ENCODE data around the gene CAMK1D.

CAMK1D gene

DNA sequence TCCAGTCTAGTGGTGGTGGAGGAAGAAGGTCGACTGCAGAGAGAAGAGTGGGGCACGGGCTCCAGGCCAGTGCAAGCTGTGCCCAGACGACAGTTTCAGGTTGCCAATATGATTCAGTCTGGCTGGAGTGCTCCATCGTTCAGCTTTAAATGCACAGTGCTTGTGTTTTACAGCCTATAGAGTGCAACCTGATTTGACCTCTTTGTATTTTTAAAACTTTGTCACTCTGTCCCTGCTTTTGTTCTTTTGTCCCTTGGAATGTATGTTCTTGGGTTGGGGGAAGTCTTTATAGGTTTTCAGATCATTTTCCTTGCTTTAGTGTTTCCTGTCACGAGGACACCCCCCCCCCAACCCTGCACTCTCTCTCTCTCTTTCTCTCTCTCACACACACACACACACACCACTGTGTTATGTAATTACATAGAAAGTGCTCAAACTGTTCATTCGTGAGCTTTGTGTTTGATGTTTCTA lies 198.0 kb downstream of the CAMK1D start:
- Mint-ChIP-seq H3K4me1 (ENCODE audit: low read depth) (peaks cover 22% of the 10 kb centered on the region), H3K36me3 (ENCODE audit: low read depth) (no peaks in the 10 kb centered on the region), H3K27me3 (no peaks in the 10 kb centered on the region), H3K4me3 (no peak overlapping the region), H3K9me3 (peaks cover 7% of the 10 kb centered on the region), H3K27ac (no peak overlapping the region)
- intact Hi-C loops (cut with micrococcal nuclease), result no loop called here

GRCh38 chr10:12549297-12549696 lies 199.9 kb downstream of the CAMK1D start:
- H3K27me3 Mint-ChIP-seq, result no peaks in the 10 kb centered on the region
- H3K36me3 Mint-ChIP-seq (ENCODE audit: low read depth), result peaks cover 17% of the 10 kb centered on the region
- H3K4me1 Mint-ChIP-seq (ENCODE audit: low read depth), result peaks cover 22% of the 10 kb centered on the region
- intact Hi-C loops (cut with micrococcal nuclease), result no loop called here
- no peak overlapping the region for H3K4me3 Mint-ChIP-seq
- peaks cover 7% of the 10 kb centered on the region for H3K9me3 Mint-ChIP-seq
- no peak overlapping the region for H3K27ac Mint-ChIP-seq

DNA sequence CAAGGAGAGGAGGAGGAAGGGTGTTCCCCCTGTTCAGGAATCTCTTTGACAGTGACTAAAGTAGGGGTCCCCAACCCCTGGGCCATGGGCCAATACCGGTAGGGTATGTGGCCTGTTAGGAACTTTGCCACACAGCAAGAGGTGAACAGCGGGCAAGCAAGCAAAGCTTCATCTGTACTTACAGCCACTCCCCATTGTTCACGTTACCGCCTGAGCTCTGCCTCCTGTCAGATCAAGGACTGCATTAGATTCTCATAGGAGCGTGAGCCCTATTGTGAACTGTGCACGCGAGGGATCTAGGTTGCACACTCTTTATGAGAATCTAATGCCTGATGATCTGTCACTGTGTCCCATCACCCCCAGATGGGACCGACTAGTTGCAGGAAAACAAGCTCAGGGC lies 201.6 kb downstream of the CAMK1D start:
- Mint-ChIP-seq H3K4me1 (ENCODE audit: low read depth) (peaks cover 17% of the 10 kb centered on the region), H3K9me3 (peaks cover 4% of the 10 kb centered on the region), H3K36me3 (ENCODE audit: low read depth) (peaks cover 34% of the 10 kb centered on the region), H3K27me3 (no peaks in the 10 kb centered on the region), H3K27ac (no peak overlapping the region), H3K4me3 (no peak overlapping the region)
- intact Hi-C loops (cut with micrococcal nuclease), result no loop called here

- Mint-ChIP-seq H3K36me3 (ENCODE audit: low read depth) (peaks cover 50% of the 10 kb centered on the region), H3K27ac (no peak overlapping the region), H3K27me3 (no peaks in the 10 kb centered on the region), H3K4me1 (ENCODE audit: low read depth) (peaks cover 6% of the 10 kb centered on the region), H3K9me3 (no peaks in the 10 kb centered on the region), H3K4me3 (no peak overlapping the region)
- intact Hi-C loops (cut with micrococcal nuclease), result no loop called here
These were observed 206.7 kb downstream of the CAMK1D start for GRCh38 chr10:12556039-12556438.

- Mint-ChIP-seq H3K27me3 (no peaks in the 10 kb centered on the region), H3K36me3 (ENCODE audit: low read depth) (peaks cover 29% of the 10 kb centered on the region), H3K9me3 (no peaks in the 10 kb centered on the region), H3K4me1 (ENCODE audit: low read depth) (peaks cover 41% of the 10 kb centered on the region), H3K27ac (no peak overlapping the region), H3K4me3 (no peak overlapping the region)
- intact Hi-C loops (cut with micrococcal nuclease), result no loop called here
These were observed 210.3 kb downstream of the CAMK1D start for GRCh38 chr10:12559578-12560178.

DNA sequence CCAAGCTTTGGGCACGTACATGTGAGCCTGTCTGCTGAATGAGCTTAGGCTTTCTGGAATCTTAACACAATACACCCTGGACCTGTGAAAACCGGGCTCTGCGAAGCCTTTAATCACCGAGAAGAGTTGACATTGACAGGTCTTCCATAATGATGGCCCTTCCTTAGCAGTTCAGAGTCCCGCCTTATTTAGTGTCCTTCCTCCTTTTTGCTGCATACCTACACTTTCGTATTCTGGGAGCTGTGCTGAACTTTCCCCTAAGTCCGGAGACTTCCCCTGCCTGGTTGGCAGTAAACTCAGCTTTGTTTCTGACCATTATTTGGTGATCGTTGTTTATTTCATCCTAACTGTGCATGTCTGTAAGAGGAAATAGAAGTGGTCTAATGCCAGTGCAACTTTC lies 212.0 kb downstream of the CAMK1D start:
- H3K4me3 Mint-ChIP-seq, result no peak overlapping the region
- intact Hi-C loops (cut with micrococcal nuclease), result no loop called here
- H3K36me3 Mint-ChIP-seq (ENCODE audit: low read depth), result peaks cover 13% of the 10 kb centered on the region
- peak overlapping the region; percentile 66 for H3K27ac Mint-ChIP-seq
- H3K4me1 Mint-ChIP-seq (ENCODE audit: low read depth), result peaks cover 41% of the 10 kb centered on the region
- H3K9me3 Mint-ChIP-seq, result no peaks in the 10 kb centered on the region
- no peaks in the 10 kb centered on the region for H3K27me3 Mint-ChIP-seq

GRCh38 chr10:12561720-12562119 lies 212.4 kb downstream of the CAMK1D start:
- Mint-ChIP-seq H3K4me3 (no peak overlapping the region), H3K27me3 (no peaks in the 10 kb centered on the region), H3K36me3 (ENCODE audit: low read depth) (peaks cover 8% of the 10 kb centered on the region), H3K9me3 (no peaks in the 10 kb centered on the region), H3K4me1 (ENCODE audit: low read depth) (peaks cover 41% of the 10 kb centered on the region), H3K27ac (peak overlapping the region; percentile 66)
- intact Hi-C loops (cut with micrococcal nuclease), result no loop called here

DNA sequence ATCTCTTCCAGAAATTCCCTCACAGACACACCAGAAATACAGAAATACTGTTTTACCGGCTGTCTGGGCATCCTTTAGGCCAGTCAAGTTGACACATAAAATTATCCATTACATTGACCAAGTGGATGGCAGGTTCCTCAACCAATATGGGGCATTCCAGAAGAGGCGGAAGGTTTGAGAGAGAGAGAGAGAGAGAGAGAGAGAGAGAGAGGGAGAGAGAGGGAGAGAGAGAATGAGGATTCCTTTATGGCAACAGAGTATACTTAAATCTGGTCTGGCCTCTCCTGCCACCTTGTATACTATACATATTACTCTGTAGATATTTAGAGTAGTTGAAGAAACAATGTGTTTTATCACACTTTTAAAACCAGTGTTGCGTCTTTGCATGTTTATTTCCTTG lies 214.1 kb downstream of the CAMK1D start:
- no peak overlapping the region for H3K4me3 Mint-ChIP-seq
- H3K9me3 Mint-ChIP-seq, result no peaks in the 10 kb centered on the region
- no peaks in the 10 kb centered on the region for H3K36me3 Mint-ChIP-seq (ENCODE audit: low read depth)
- no peak overlapping the region for H3K27ac Mint-ChIP-seq
- H3K4me1 Mint-ChIP-seq (ENCODE audit: low read depth), result peaks cover 43% of the 10 kb centered on the region
- H3K27me3 Mint-ChIP-seq, result no peaks in the 10 kb centered on the region
- intact Hi-C loops (cut with micrococcal nuclease), result no loop called here

DNA sequence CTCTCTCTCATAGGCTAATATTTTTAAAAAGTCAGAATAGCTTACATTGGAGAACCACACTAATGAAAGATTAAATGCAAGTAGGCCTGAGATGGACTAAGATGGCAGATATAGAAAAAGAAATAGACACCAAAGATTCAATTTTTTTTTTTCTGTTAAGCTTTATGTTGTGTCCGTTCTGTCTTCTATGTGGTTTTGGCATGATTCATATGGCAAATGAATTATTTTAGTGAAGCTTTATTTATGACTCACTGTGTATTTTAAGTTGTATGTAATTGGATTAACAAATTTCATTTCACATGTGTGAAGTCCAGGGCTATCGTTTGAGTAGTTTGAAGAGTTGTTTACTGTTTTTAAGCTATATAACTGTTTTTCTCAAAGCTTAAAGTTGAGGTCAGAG lies 214.8 kb downstream of the CAMK1D start:
- intact Hi-C loops (cut with micrococcal nuclease), result no loop called here
- no peak overlapping the region for H3K4me3 Mint-ChIP-seq
- H3K36me3 Mint-ChIP-seq (ENCODE audit: low read depth), result no peaks in the 10 kb centered on the region
- no peaks in the 10 kb centered on the region for H3K27me3 Mint-ChIP-seq
- no peaks in the 10 kb centered on the region for H3K9me3 Mint-ChIP-seq
- H3K4me1 Mint-ChIP-seq (ENCODE audit: low read depth), result peaks cover 45% of the 10 kb centered on the region
- no peak overlapping the region for H3K27ac Mint-ChIP-seq

- H3K36me3 Mint-ChIP-seq (ENCODE audit: low read depth), result no peaks in the 10 kb centered on the region
- H3K4me1 Mint-ChIP-seq (ENCODE audit: low read depth), result peaks cover 35% of the 10 kb centered on the region
- intact Hi-C loops (cut with micrococcal nuclease), result no loop called here
- H3K27ac Mint-ChIP-seq, result no peak overlapping the region
- H3K9me3 Mint-ChIP-seq, result no peaks in the 10 kb centered on the region
- H3K4me3 Mint-ChIP-seq, result no peak overlapping the region
- no peaks in the 10 kb centered on the region for H3K27me3 Mint-ChIP-seq
These were observed 217.1 kb downstream of the CAMK1D start for GRCh38 chr10:12566161-12567115.

DNA sequence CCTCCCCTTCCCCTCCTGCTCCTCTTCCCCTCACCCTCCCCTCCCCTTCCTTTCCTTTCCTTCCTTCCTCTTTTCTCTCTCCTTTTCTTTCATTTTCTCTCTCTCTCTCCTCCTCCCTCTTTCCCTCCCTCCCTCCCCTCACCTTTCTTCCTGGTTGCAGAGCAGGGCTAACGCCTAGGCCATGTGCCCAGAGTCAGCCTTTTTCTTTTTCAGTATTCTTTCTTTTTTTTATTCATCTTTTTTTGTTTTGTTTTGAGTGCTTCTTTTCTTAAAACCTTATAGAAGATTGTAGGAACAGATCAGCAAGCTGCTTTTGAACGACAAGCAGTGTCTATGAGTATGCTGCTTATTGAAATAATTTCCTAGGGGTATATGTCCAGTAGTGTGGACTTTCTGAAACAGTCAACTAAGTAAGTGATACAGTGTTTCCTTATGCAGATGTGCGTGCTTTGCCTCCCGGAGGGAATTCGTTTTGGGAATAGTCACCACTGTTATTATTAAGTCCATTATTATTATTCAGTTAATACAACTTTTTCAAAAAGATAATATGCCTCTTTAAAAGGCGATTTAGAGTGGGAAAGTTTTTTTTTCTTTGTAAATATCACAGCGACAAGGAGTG lies 219.2 kb downstream of the CAMK1D start:
- Mint-ChIP-seq H3K27me3 (no peaks in the 10 kb centered on the region), H3K9me3 (peaks cover 7% of the 10 kb centered on the region), H3K36me3 (ENCODE audit: low read depth) (peaks cover 15% of the 10 kb centered on the region), H3K4me1 (ENCODE audit: low read depth) (peaks cover 14% of the 10 kb centered on the region), H3K27ac (no peak overlapping the region), H3K4me3 (no peak overlapping the region)
- intact Hi-C loops (cut with micrococcal nuclease), result no loop called here

GRCh38 chr10:12572281-12572680 lies 222.9 kb downstream of the CAMK1D start:
- no peak overlapping the region for H3K27ac Mint-ChIP-seq
- H3K4me1 Mint-ChIP-seq (ENCODE audit: low read depth), result peaks cover 5% of the 10 kb centered on the region
- no peak overlapping the region for H3K4me3 Mint-ChIP-seq
- peaks cover 45% of the 10 kb centered on the region for H3K36me3 Mint-ChIP-seq (ENCODE audit: low read depth)
- H3K9me3 Mint-ChIP-seq, result peaks cover 7% of the 10 kb centered on the region
- no peaks in the 10 kb centered on the region for H3K27me3 Mint-ChIP-seq
- intact Hi-C loops (cut with micrococcal nuclease), result no loop called here

GRCh38 chr10:12577610-12578009 lies 228.3 kb downstream of the CAMK1D start:
- intact Hi-C loops (cut with micrococcal nuclease), result no loop called here
- Mint-ChIP-seq H3K9me3 (no peaks in the 10 kb centered on the region), H3K4me1 (ENCODE audit: low read depth) (peaks cover 19% of the 10 kb centered on the region), H3K27ac (no peak overlapping the region), H3K4me3 (no peak overlapping the region), H3K36me3 (ENCODE audit: low read depth) (peaks cover 43% of the 10 kb centered on the region), H3K27me3 (no peaks in the 10 kb centered on the region)

Data from dendritic cell treated with granulocyte-macrophage colony-stimulating factor and Interleukin-4, amounts not matched to agents 40 ng/mL and 50 ng/mL, for 4 days (primary cell).